DOHH2 (cell line): ENCODE results near the gene CABLES1.

Experiments used
- EZH2phosphoT487 ChIP-seq: fragments of 200-600 bp; sonication (generic); IDR thresholded peaks from 2 replicates; pipeline ENCODE4 v1.6.1; 2017; ENCODE audit warnings: borderline replicate concordance, mild to moderate bottlenecking, antibody characterized with exemption, low read length, moderate library complexity, mixed read lengths
- TF ChIP-seq, protein P1 (sequence below): fragments of 200-600 bp; sonication (generic); IDR thresholded peaks from one replicate; pipeline ENCODE4 v1.5.1; 2014; ENCODE audit warnings: antibody characterized with exemption, mild to moderate bottlenecking, low read depth, low read length; ENCODE audit not compliant: poor library complexity, severe bottlenecking

DNA sequence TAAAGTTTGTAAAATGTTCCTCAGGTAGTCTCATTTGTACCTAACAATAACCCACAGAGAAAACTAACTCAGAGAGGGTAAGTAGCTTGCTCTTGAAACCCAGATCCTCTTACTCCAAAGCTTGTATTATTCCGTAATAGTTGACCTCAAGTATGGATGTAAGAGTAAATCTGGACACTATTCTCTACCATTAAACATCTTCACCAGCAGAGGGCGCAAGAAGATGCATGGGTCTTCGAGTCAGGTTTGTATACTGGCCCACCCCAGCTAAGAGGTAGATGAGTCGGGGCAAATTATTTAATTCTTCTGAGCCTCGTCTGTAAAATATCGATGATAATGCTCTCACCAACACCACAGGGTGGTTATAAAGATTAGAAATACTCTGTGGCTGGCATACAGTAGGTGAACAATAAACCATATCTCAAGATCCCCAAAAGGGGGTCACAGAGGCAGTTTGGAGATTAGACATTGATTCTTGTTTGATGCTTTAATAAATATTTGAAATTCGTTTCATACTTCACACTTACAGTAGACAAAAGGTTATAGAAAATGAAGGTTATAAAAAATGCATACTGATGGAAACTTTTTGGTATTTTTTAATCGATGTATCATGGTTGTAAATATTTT is 3.5 kb upstream of the CABLES1 start:
- TF ChIP-seq, protein P1, sequence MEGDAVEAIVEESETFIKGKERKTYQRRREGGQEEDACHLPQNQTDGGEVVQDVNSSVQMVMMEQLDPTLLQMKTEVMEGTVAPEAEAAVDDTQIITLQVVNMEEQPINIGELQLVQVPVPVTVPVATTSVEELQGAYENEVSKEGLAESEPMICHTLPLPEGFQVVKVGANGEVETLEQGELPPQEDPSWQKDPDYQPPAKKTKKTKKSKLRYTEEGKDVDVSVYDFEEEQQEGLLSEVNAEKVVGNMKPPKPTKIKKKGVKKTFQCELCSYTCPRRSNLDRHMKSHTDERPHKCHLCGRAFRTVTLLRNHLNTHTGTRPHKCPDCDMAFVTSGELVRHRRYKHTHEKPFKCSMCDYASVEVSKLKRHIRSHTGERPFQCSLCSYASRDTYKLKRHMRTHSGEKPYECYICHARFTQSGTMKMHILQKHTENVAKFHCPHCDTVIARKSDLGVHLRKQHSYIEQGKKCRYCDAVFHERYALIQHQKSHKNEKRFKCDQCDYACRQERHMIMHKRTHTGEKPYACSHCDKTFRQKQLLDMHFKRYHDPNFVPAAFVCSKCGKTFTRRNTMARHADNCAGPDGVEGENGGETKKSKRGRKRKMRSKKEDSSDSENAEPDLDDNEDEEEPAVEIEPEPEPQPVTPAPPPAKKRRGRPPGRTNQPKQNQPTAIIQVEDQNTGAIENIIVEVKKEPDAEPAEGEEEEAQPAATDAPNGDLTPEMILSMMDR, result peak; percentile 87
- TF ChIP-seq EZH2phosphoT487, result no peak
